Stimulated activated CD4-positive, alpha-beta T cell treated with anti-CD3 and anti-CD28 coated beads, Interleukin-15, amount 100 ng/mL, for 48 hours (primary cell): ENCODE results near the gene COQ9.
"Not testable (repeated sequence)": the region's sequence is repeated elsewhere in the genome, so short reads cannot be mapped to it uniquely, and the experiment has no call there.

Source experiments
- DNase-seq, 2 donors: peaks; one replicate each; pipeline ENCODE4 v3.0.0-alpha.2; 2020; ENCODE audit warnings: low read depth in 2 of 2

The COQ9 gene

GRCh38 chr16:57485916-57486857 lies 38.9 kb downstream of the COQ9 start, which contains the start of gene DOK4:
DOK4 (minus strand) TSS chr16:57486493; CDS start chr16:57479507, 6,986 bp downstream.
- peak; percentile 62 to 76 for DNase-seq

GRCh38 chr16:57486858-57487834 lies 39.9 kb downstream of the COQ9 start:
- no peak for DNase-seq

GRCh38 chr16:57489229-57489628 lies 42.0 kb downstream of the COQ9 start:
- DNase-seq: no peak

DNA sequence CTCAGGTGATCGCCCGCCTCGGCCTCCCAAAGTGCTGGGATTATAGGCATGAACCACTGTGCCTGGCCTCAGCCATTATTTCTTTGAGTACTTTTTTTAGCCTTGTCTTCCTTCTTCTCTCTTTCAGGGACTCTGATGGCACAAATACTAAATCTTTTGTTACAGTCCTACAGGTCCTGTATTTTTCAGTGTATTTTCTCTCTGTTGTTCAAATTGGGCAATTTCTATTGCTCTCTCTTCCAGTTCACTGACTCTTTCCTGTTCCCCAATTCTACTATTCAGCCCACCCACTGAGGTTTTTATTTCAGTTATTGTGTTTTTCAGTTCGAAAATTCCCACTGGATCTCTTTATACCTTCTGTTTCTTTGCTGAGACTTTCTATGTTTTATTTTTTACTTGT lies 46.5 kb downstream of the COQ9 start:
- DNase-seq: no peak

DNA sequence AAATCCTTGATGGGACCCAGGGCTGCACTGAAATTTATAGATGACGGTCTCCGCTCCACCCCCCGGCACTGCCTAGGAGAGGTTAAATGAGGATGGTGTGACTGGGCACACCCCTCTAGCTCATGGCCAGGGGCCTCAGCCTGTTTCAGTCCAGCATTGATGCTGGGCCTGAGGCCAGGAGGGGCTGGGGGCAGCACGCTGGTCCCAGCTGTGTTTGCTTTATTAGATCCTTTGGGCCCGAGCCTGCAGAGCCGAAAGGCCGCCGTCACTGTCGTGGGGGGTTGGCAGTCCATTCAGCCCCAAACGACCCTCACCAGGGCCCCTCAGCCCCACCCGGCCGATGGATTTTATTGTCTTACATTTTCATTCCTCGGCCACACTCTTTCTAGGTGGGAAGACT lies 49.8 kb downstream of the COQ9 start:
- no peak for DNase-seq

DNA sequence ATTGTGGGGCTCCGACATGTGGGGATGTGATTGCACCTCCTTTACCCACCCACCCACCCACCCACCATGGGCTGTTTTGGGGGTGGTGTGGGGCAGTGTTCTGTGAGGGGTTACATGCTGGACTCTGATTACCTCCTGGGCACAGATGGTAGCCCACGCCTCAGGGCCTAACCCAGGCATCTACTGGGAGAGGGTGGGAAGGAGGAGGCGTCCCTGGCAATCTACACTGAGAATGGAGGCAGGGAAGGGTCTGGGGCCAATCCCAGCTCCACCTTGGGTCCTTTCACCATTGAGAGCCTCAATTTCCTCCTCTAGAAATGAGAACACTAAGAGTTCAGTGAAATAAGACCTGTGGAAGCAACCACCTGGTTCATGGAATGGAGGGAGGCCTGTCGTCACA lies 50.8 kb downstream of the COQ9 start:
- no peak for DNase-seq

DNA sequence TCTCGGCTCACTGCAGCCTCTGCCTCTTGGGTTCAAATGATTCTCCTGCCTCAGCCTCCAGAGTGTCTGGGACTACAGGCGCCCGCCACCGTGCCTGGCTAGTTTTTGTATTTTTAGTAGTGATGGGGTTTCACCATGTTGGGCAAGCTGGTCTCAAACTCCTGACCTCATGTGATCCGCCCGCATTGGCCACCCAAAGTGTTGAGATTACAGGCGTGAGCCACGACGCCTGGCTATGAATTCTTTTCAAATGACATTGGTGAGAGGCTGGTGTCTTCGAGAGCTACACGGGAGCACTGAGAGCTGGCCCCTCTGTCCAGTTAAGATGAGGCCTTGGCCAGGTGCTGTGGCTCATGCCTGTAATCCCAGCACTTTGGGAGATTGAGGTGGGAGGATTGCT lies 52.7 kb downstream of the COQ9 start:
- not testable (repeated sequence) for DNase-seq

GRCh38 chr16:57500578-57501111 lies 53.4 kb downstream of the COQ9 start:
- no peak for DNase-seq

DNA sequence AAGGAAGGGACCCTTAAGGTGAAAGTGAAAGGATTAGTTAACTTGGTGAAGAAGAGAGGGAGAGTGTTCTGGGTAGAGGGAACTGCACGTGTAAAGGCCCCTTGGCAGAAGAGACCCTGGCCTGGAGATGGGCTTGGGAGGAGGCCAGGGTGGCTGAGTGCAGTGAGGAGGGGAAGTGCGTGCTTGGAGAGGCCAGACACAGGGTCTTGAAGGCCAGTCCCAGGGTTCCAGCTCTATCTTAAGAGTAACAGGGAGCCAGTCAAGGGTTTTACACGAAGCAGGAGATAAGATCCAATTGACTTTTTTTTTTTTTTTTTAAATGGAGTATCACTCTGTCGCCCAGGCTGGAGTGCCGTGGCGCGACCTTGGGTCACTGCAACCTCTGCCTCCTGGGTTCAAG lies 54.2 kb downstream of the COQ9 start:
- no peak for DNase-seq

DNA sequence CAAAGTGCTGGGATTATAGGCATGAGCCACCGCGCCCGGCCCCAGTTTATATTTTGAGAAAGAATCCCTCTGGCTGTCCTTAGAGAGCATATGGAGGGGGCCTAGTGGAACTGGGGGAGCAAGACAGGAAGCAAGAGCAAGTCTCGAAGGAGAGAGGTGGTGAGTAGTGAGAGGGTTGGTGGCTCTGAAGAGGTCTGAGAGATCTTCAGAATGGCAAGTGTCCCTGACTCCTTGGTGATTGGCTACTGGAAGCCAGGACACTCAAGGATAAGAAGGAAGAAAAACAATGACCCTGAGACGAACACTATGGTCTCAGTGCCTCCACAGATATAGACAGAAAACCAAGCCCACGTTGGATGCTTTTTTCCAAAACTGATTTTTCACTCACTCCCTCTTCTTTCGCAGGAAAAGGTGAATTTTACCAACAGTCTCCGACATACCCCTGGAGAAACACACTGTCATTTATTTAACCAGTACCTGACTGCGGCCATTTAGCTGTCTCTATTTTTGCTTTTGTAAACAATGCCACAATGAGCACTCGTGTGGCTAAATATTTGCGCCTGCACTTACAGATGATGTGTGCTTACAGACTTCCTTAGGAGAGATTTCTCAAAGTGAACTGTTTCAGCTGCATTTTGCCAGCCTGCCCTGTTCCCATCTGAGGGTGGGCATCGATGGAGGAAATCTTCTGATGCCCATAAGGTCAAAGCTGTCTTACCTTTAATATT lies 54.9 kb downstream of the COQ9 start:
- no peak for DNase-seq

DNA sequence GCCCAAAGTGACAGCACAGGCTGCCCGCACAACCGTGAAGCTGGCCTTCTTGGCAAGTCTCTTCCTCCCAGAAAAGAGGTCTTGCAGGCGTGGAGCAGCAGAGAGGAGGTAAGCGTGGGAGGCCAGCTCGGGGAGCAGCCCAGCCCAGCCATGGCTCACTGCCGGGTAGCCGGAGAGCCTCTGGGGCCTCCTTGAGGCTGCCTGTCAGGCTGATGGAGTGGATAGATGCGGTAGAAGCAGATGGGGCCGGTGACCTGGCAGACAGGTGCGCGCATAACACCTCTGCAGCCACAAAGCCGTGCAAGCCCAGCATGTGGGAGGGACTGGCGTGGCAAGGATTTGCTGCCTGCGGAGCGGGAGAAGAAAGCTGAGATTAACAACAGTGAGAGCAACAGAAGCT lies 56.1 kb downstream of the COQ9 start:
- no peak for DNase-seq

DNA sequence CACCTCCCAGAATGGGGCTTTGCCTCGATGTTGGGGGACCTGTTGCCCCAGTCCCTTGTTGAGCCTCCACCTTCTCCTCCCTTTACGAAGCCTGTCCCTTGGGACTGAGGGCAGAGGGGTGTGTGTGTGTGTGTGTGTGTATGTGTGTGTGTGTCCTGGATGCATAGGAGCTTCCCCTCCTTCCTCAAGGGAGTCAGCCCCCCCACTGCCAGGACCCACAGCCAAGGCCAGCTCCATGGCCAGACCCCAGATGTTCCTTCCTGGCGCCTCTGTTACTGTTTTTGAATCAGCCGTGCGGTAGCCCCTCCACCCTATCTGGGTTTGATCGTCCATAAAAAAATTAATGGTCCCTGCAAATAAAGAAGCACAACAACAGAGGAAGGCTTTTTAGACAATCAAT lies 56.7 kb downstream of the COQ9 start:
- no peak for DNase-seq

GRCh38 chr16:57504491-57504890 lies 57.2 kb downstream of the COQ9 start:
- no peak for DNase-seq

DNA sequence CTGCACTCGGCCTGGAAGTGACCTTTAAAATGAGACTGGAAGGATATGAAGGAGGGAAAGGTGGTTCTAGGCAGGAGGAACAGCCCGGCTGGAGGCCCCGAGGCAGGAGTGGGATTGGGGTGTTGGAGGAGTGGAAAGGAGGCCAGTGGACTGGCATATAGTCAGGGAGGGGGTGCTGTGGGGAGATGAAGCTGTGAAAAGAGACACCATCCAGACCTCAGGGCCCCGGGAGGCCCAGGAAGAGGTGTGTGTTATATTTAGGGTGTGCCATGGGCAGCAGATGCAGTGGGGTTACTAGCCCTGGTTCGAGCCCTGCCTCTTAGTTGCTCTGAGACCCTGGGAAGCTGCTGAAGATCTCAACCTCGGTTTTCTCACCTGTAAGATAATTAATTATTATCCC lies 57.9 kb downstream of the COQ9 start:
- DNase-seq: no peak

DNA sequence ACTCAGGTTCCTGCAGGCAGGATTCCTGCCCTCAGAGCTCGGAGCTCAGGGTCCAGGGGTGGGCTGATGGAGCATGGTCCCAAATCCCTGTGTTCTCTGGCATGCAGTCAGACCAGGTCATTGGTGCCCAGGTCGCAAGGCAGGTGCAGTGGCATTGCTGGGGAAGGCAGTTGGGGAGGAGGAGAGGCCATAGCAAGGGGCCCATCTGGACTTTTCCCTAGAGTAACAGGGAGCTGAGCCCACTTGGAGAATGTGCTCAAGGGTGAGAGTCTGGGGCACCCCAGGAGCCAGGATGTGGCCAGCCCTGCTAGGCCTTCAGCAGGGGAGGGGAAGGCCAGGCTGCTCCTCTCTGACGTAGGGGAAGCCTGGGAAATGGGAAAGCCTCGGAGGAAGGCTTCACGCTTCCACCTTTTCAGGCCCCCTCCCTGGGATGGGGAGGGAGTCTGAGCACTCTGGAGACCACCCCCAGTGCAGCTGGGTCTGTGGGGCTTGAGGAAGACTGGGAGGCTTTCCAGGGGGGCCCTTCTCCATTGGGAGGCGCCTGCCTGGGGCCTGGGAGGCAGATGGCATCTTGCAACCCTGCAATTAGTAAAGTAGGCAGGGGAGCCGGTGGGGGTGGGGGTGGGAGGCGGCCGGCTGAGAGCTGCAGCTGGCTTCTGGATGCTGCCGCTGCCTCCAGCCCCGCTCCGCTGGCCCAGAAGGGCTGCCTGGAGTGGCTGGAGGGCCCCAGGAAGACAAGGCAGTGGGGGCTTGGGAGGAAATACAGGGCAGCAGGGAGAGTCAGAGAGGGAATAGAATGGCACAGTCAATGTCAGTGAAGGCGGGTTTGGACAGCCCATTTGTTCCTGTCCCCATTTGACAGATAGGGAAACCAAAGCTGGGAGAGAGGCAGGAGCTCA lies 60.1 kb downstream of the COQ9 start:
- no peak for DNase-seq

GRCh38 chr16:57508035-57508425 lies 60.8 kb downstream of the COQ9 start:
- no peak for DNase-seq

DNA sequence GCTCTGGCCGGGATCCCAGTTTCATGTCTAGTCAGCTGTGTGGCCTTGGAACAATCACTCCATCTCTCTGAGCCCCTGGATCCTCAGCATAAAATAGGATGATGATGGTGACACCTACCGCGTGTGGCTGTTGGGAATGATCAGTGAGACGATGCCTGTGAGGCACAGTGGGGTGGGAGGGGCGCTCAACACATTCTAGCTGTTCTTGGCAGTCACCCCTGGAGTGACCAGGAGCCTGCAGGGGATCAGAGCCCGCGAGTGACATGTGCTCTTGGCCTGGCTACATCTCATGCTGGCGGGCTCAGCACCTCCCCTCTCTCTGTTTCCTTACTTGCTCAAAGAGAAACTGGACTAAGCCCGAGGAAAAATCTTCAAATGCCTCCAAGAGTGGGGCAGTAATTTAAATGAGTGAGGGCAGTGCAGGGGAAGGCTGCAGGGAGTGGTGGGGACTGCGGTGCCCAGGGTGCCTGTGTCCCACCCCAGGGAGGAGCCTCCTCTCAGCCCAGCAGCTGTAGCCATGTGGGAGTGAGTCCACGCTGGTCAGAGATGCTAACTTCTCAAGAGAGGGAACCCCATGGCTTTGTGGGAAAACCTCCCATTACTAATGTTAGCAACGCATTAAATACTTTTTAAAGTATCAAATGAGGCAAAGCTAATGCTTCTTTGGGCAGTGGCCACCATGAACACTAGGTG lies 62.1 kb downstream of the COQ9 start:
- DNase-seq: no peak

DNA sequence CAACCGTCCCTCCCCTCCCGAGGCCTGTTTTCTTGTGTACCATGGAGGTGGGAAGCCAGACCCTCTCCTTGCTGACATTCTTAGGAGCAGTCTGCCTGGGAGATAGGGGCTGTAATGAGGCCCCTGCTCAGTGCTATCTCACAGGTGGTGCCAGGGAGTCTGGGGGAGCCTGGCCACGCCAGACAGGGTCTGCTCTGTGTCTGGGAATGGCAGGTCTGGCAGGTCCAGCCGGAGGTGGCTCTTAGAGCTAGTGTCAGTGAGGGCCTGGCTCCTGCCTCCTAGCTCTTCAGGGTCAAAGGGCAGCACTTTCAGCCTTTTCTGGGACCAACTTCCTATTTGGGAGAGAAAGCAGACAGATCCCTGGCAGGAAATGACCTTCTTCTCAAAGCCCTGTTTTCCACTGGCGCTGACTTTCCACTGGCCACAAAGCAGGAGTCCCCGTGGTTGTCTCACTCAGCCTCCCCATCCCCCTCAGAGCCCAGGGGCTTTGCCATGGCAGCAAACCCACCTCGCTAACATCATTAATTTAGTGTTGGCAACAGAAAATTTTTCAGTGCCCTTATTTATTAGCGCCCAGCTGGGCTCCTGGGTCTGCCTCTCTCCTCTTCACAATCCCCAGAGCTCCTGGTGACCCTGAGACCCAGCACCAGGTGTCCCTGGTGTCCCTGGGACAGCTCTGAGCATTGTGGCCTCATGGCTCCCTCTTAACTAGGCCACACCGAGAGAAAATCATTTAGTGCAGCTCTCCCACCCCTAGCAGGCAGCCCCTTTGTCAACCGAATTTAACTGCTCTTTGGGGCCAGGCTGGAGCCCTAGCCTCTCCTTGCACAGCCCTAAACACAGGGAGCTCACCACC lies 63.0 kb downstream of the COQ9 start:
- no peak for DNase-seq
